ENCODE data around the gene TBC1D22A.

- TF ChIP-seq CTCF (conservative IDR thresholded peaks at IDR 0.05; ENCODE audit: low read length) (no peak), EZH2phosphoT487 (IDR thresholded peaks at IDR 0.05; ENCODE audit: borderline replicate concordance, low read depth, low read length) (no peak)
Measured at GRCh38 chr22:47112582-47112965, 350.1 kb downstream of the TBC1D22A start.

Data from OCI-LY7 (cell line).